GM12878 (cell line): ENCODE results near the gene AOPEP. TPM values are rescaled to one million over a fixed set of nuclear protein-coding genes. Genes with fewer than 3 reads are reported as not detected.

Experiments
- ATAC-seq: fragments of 200-7000 bp; cut with Tn5 transposase; 3 replicates; pipeline ENCODE4 v1.9.1; 2020; ENCODE audit warnings: mild to moderate bottlenecking, moderate library complexity
- BruUV-seq: library from RNA; stranded (reverse); fragments of 400-500 nt; replicated peaks from 2 replicates; lab custom pipeline; 2021; lab: Mats Ljungman, UMichigan
- CTCF ChIA-PET: fragments of 300-600 bp; sonication (Branson Sonifier 250); formaldehyde crosslinking; extraction: SDS; loops from one replicate; lab custom pipeline; 2021; ENCODE audit warnings: inconsistent platforms; lab: Yijun Ruan, JAX
- POLR2A ChIA-PET: fragments of 350-600 bp; formaldehyde crosslinking; extraction: SDS; loops from one replicate; lab custom pipeline; 2021; ENCODE audit warnings: inconsistent platforms; lab: Charles Lee
- RAD21 ChIA-PET: fragments of 300-600 bp; sonication (Branson Sonifier 250); formaldehyde crosslinking; loops from one replicate; lab custom pipeline; 2023; ENCODE audit warnings: antibody characterized with exemption; ENCODE audit not compliant: unreplicated experiment; lab: Charles Lee
- SMC1A ChIA-PET: fragments of 300-600 bp; sonication (Branson Sonifier 250); formaldehyde crosslinking; loops from one replicate; lab custom pipeline; 2023; ENCODE audit not compliant: unreplicated experiment, uncharacterized antibody; lab: Charles Lee
- DNase-seq: peaks from one replicate; pipeline ENCODE4 v3.0.0-alpha.2; 2011; ENCODE audit warnings: low read depth, low spot score
- FAIRE-seq: peaks from 3 replicates; lab custom pipeline; 2011; peaks lifted over from hg19 to GRCh38; lab: Jason Lieb, UNC
- H2AFZ ChIP-seq: 2 replicates; pipeline ENCODE4 v1.6.0; 2011; ENCODE audit warnings: low read depth, low read length, control low read depth; ENCODE audit not compliant: control insufficient read depth
- H3K27ac ChIP-seq: 2 replicates; pipeline ENCODE4 v1.5.1; 2011; ENCODE audit warnings: control low read depth; ENCODE audit not compliant: control insufficient read depth, insufficient read depth
- H3K27me3 ChIP-seq, 2 experiments: replicated peaks in 1 of 2; 2 replicates each; pipeline versions ENCODE4 v1.6.0 to v1.6.1; 2011; ENCODE audit warnings: low read length in 1 of 2; ENCODE audit not compliant: control insufficient read depth in 2 of 2, insufficient read depth in 2 of 2
- H3K36me3 ChIP-seq, 2 experiments: 2 replicates each; pipeline ENCODE4 v1.5.1; 2011; ENCODE audit warnings: low read length in 1 of 2; ENCODE audit not compliant: control insufficient read depth in 2 of 2, insufficient read depth in 2 of 2
- H3K4me1 ChIP-seq: 2 replicates; pipeline ENCODE4 v1.6.1; 2011; ENCODE audit warnings: mild to moderate bottlenecking, low read length, moderate library complexity, mixed read lengths; ENCODE audit not compliant: control insufficient read depth, insufficient read depth
- H3K4me2 ChIP-seq: 2 replicates; pipeline ENCODE4 v1.6.0; 2011; ENCODE audit warnings: control low read depth; ENCODE audit not compliant: control insufficient read depth, insufficient read depth
- H3K4me3 ChIP-seq: fragments of 200-600 bp; sonication (generic); 2 replicates; pipeline ENCODE4 v1.5.1; 2016
- H3K79me2 ChIP-seq: 2 replicates; pipeline ENCODE4 v1.6.0; 2011; ENCODE audit warnings: low read length; ENCODE audit not compliant: control insufficient read depth, insufficient read depth
- H3K9ac ChIP-seq: 2 replicates; pipeline ENCODE4 v1.8.0; 2011; ENCODE audit warnings: low read length, control low read depth, mixed read lengths; ENCODE audit not compliant: control insufficient read depth, insufficient read depth
- H3K9me3 ChIP-seq: replicated peaks from 3 replicates; pipeline ENCODE4 v1.5.1; 2011; ENCODE audit warnings: mild to moderate bottlenecking, low read length; ENCODE audit not compliant: control insufficient read depth, insufficient read depth
- H4K20me1 ChIP-seq: 2 replicates; pipeline ENCODE4 v1.6.0; 2011; ENCODE audit not compliant: control insufficient read depth, insufficient read depth
- ESRRA ChIP-seq: IDR thresholded peaks from 2 replicates; pipeline ENCODE4 v1.6.1; 2012; ENCODE audit warnings: mild to moderate bottlenecking, low read length, improper control_type of control experiment
- ETV6 ChIP-seq, 2 experiments: fragments of 450-650 bp in 1 of 2; IDR thresholded peaks in 1 of 2; conservative IDR thresholded peaks in 1 of 2; 2 replicates each; pipeline ENCODE4 v1.6.1; 2014; ENCODE audit warnings: antibody characterized with exemption in 1 of 2, borderline replicate concordance in 1 of 2, low read depth in 1 of 2, mild to moderate bottlenecking in 1 of 2, moderate library complexity in 1 of 2
- HDGF ChIP-seq: fragments of 450-650 bp; IDR thresholded peaks from 2 replicates; pipeline ENCODE4 v1.6.1; 2016; ENCODE audit warnings: antibody characterized with exemption
- IKZF2 ChIP-seq, 2 experiments: fragments of 450-650 bp; IDR thresholded peaks; 2 replicates each; pipeline ENCODE4 v1.6.1; 2017; ENCODE audit warnings: mild to moderate bottlenecking in 2 of 2, moderate library complexity in 2 of 2
- POLR2A ChIP-seq: IDR thresholded peaks from 2 replicates; pipeline ENCODE4 v1.6.1; 2011; ENCODE audit warnings: low read depth, mild to moderate bottlenecking, low read length
- POU2F2 ChIP-seq: IDR thresholded peaks from 3 replicates; pipeline ENCODE4 v1.6.1; 2011; ENCODE audit warnings: low read depth, mild to moderate bottlenecking, low read length, borderline replicate concordance
- RAD21 ChIP-seq: IDR thresholded peaks from 2 replicates; pipeline ENCODE4 v1.6.1; 2011; ENCODE audit warnings: mild to moderate bottlenecking, low read depth, low read length, moderate library complexity; ENCODE audit not compliant: insufficient read depth
- RELA ChIP-seq: fragments of 450-650 bp; IDR thresholded peaks from 2 replicates; pipeline ENCODE4 v1.8.0; 2014; ENCODE audit warnings: borderline replicate concordance; ENCODE audit not compliant: partially characterized antibody
- SIX5 ChIP-seq: IDR thresholded peaks from 2 replicates; pipeline ENCODE4 v1.6.1; 2011; ENCODE audit warnings: mild to moderate bottlenecking, low read depth, low read length, moderate library complexity; ENCODE audit not compliant: severe bottlenecking
- SMARCA5 ChIP-seq: fragments of 450-650 bp; IDR thresholded peaks from 2 replicates; pipeline ENCODE4 v1.6.1; 2017; ENCODE audit warnings: mild to moderate bottlenecking
- in situ Hi-C: fragments of 300-500 bp; cut with MboI; formaldehyde crosslinking; loops from 9 replicates; pipeline ENCODE4 v1.14.3; 2018; ENCODE audit warnings: mixed read lengths
- intact Hi-C: fragments of 100-400 bp; cut with micrococcal nuclease; formaldehyde crosslinking; loops from one replicate; pipeline ENCODE4 v1.14.2; 2022; ENCODE audit not compliant: unreplicated experiment
- polyA plus RNA-seq, 11 experiments: library from polyadenylated mRNA; depleted of rRNA in 4 of 11; unstranded in 6 of 11; stranded (reverse) in 5 of 11; fragments of >200 nt; fragmentation: Nextera tagmentation in 4 of 11; fragmentation: Illumina TruSeq in 1 of 11; extraction: Ambion mirVana in 4 of 11; extraction: Trizol in 1 of 11; gene quantifications; 1 replicate in 1 of 11; 2 replicates in 10 of 11; pipeline versions ENCODE4 v1.2.1 to v1.2.3, GENCODE V29; 2011 to 2016; ENCODE audit warnings: inconsistent platforms in 2 of 11, missing spikeins in 2 of 11, low read depth in 1 of 11
- total RNA-seq, 4 experiments: library from RNA; depleted of rRNA in 3 of 4; stranded (reverse); fragments of >200 nt in 3 of 4; fragmentation: Illumina TruSeq in 1 of 4; extraction: Trizol in 1 of 4; gene quantifications; 2 replicates each; pipeline versions ENCODE4 v1.2.1 to v1.2.3, GENCODE V29; 2013 to 2021
- TF ChIP-seq, protein P1 (sequence below): IDR thresholded peaks from 2 replicates; pipeline ENCODE4 v1.6.1; 2011; ENCODE audit warnings: low read depth, mild to moderate bottlenecking, low read length, moderate library complexity, borderline replicate concordance; ENCODE audit errors: extremely low read depth
- TF ChIP-seq, protein P2 (sequence below): fragments of 450-650 bp; IDR thresholded peaks from 2 replicates; pipeline ENCODE4 v1.6.1; 2017; ENCODE audit warnings: mild to moderate bottlenecking, low read depth, inconsistent platforms; ENCODE audit not compliant: poor library complexity, severe bottlenecking
- TF ChIP-seq, protein P3 (sequence below): fragments of 450-650 bp; IDR thresholded peaks from 2 replicates; pipeline ENCODE4 v1.6.1; 2018; ENCODE audit warnings: mild to moderate bottlenecking, low read depth, moderate library complexity; ENCODE audit not compliant: partially characterized antibody

Gene AOPEP
- total and polyA plus RNA-seq, 10 of the 15 experiments (the other 5 are each of a cell fraction or from before 2014, with no cell fraction given) = 2.3 to 16.9 (median 10.1) TPM

DNA sequence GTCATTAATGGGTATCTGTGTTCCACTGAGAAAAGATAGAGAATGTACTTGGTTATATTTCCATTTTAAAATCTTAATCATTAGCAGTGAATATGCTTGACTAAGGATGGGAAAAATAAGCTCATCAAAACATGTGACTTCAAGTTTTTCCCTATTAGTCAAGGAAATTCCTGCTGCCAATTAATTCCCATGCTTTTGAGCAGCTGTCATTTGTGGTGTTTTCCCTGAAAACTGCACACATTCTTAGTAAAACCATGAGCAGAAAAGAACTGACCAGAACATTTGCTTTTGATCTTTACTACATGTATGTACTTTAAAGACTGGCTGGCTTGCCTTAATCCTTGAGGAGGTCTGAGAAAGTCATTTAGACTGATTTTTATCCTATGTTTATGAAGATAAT is 75.2 kb downstream of the AOPEP start:
- FAIRE-seq = no peak
- Histone ChIP-seq H3K9ac (no peak overlapping the region), H3K27ac (no peak overlapping the region), H2AFZ (no peak overlapping the region), H3K27me3 (no peaks in the 10 kb centered on the region), H4K20me1 (no peaks in the 10 kb centered on the region), H3K4me2 (no peak overlapping the region), H3K9me3 (no peaks in the 10 kb centered on the region), H3K4me1 (peaks cover 52% of the 10 kb centered on the region), H3K36me3 (no peaks in the 10 kb centered on the region; a peak in 1 of 4 replicates), H3K79me2 (peaks cover 6% of the 10 kb centered on the region), H3K4me3 (no peak overlapping the region)
- DNase-seq = no peak
- POLR2A ChIA-PET = interaction anchor here (0.6 to 1.5 kb wide), 4 partner anchors 10 to 115 kb away, joined by 3 to 6 read pairs (median 4); no protein-coding TSS in a partner anchor
- RAD21 ChIA-PET = interaction anchor here (1.6 to 5.9 kb wide), 2 partner anchors 17 to 116 kb away, joined by 6 to 29 read pairs; no protein-coding TSS in a partner anchor
- intact Hi-C loops = loop anchor here (2.0 kb wide), 1 partner anchor 59 kb away; no protein-coding TSS in a partner anchor
- in situ Hi-C loops = no loop called here
- no peak for ATAC-seq
- SMC1A ChIA-PET = interaction anchor here (0.8 to 2.5 kb wide), 17 partner anchors 9 to 330 kb away, joined by 3 to 22 read pairs (median 4); no protein-coding TSS in a partner anchor
- CTCF ChIA-PET = interaction anchor here (0.7 to 2.5 kb wide), 10 partner anchors 9 to 367 kb away, joined by 3 to 11 read pairs (median 4); no protein-coding TSS in a partner anchor
- BruUV-seq = no TSS peak
- TF ChIP-seq RELA (no peak), IKZF2 (IDR thresholded peaks at IDR 0.05) (no peak), SMARCA5 (no peak), ETV6 (conservative IDR thresholded peaks at IDR 0.05 in 1 of 2, IDR thresholded peaks at IDR 0.05 in 1 of 2; ENCODE audit: borderline replicate concordance in 1 of 2, low read depth in 1 of 2) (no peak), POLR2A (no peak), ESRRA (no peak), SIX5 (no peak), HDGF (no peak), RAD21 (no peak), POU2F2 (no peak)
- TF ChIP-seq, protein P1, sequence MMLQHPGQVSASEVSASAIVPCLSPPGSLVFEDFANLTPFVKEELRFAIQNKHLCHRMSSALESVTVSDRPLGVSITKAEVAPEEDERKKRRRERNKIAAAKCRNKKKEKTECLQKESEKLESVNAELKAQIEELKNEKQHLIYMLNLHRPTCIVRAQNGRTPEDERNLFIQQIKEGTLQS = no peak
- TF ChIP-seq, protein P2, sequence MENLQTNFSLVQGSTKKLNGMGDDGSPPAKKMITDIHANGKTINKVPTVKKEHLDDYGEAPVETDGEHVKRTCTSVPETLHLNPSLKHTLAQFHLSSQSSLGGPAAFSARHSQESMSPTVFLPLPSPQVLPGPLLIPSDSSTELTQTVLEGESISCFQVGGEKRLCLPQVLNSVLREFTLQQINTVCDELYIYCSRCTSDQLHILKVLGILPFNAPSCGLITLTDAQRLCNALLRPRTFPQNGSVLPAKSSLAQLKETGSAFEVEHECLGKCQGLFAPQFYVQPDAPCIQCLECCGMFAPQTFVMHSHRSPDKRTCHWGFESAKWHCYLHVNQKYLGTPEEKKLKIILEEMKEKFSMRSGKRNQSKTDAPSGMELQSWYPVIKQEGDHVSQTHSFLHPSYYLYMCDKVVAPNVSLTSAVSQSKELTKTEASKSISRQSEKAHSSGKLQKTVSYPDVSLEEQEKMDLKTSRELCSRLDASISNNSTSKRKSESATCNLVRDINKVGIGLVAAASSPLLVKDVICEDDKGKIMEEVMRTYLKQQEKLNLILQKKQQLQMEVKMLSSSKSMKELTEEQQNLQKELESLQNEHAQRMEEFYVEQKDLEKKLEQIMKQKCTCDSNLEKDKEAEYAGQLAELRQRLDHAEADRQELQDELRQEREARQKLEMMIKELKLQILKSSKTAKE = no peak
- TF ChIP-seq, protein P3, sequence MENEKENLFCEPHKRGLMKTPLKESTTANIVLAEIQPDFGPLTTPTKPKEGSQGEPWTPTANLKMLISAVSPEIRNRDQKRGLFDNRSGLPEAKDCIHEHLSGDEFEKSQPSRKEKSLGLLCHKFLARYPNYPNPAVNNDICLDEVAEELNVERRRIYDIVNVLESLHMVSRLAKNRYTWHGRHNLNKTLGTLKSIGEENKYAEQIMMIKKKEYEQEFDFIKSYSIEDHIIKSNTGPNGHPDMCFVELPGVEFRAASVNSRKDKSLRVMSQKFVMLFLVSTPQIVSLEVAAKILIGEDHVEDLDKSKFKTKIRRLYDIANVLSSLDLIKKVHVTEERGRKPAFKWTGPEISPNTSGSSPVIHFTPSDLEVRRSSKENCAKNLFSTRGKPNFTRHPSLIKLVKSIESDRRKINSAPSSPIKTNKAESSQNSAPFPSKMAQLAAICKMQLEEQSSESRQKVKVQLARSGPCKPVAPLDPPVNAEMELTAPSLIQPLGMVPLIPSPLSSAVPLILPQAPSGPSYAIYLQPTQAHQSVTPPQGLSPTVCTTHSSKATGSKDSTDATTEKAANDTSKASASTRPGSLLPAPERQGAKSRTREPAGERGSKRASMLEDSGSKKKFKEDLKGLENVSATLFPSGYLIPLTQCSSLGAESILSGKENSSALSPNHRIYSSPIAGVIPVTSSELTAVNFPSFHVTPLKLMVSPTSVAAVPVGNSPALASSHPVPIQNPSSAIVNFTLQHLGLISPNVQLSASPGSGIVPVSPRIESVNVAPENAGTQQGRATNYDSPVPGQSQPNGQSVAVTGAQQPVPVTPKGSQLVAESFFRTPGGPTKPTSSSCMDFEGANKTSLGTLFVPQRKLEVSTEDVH = no peak
- TF ChIP-seq, all 136 proteins: peak for 0
